Measurements from ENCODE around the gene ACOX3. TPM values are rescaled to one million over a fixed set of nuclear protein-coding genes. Genes with fewer than 3 reads are reported as not detected.

Gene ACOX3
- polyA plus RNA-seq, 3 donors: 3.8 to 16.8 (median 13.3) TPM

GRCh38 chr4:8329859-8330761, 110.4 kb downstream of the ACOX3 start:
- TF ChIP-seq CTCF (IDR thresholded peaks at IDR 0.05): no peak
- Mint-ChIP-seq H3K9me3 (peaks cover 3 to 8% (median 5%) of the 10 kb centered on the region in 7 donors), H3K4me1 (no peaks in the 10 kb centered on the region), H3K4me3 (no peak overlapping the region), H3K27me3 (ENCODE audit: low read depth in 3 of 3) (peaks cover 0 to 3% (median 2%) of the 10 kb centered on the region in 3 donors), H3K27ac (no peak overlapping the region), H3K36me3 (no peaks in the 10 kb centered on the region)
- Histone ChIP-seq H3K4me3 (replicated peaks in 1 of 3; ENCODE audit: low read depth in 2 of 3, low read length in 3 of 3) (no peak overlapping the region), H3K27me3 (ENCODE audit: control insufficient read depth in 2 of 2, insufficient read depth in 2 of 2, low read length in 2 of 2) (no peaks in the 10 kb centered on the region), H3K4me1 (ENCODE audit: control insufficient read depth in 1 of 2, insufficient read depth in 2 of 2, low read length in 2 of 2) (no peaks in the 10 kb centered on the region), H3K4me2 (replicated peaks; ENCODE audit: extremely low read depth, low read length, poor library complexity, severe bottlenecking) (no peak overlapping the region), H3K79me2 (ENCODE audit: insufficient read depth, low read length) (no peaks in the 10 kb centered on the region), H3K27ac (ENCODE audit: low read depth in 1 of 2, low read length in 2 of 2) (no peak overlapping the region), H3K9me3 (replicated peaks in 1 of 2; ENCODE audit: control insufficient read depth in 1 of 2, insufficient read depth in 1 of 2, low read length in 2 of 2) (no peaks in the 10 kb centered on the region), H3K9ac (ENCODE audit: insufficient read depth, low read length, poor library complexity, severe bottlenecking) (no peak overlapping the region), H4K20me1 (ENCODE audit: insufficient read depth, low read length) (no peaks in the 10 kb centered on the region), H2AFZ (ENCODE audit: insufficient read depth, low read depth, low read length, poor library complexity, severe bottlenecking) (no peak overlapping the region), H3K36me3 (replicated peaks in 1 of 2; ENCODE audit: control insufficient read depth in 1 of 2, insufficient read depth in 2 of 2, low read length in 2 of 2) (no peaks in the 10 kb centered on the region)
- DNase-seq: no peak
- WGBS (ENCODE audit: insufficient coverage): 89% methylated on average over 15 of the region's 20 CpGs
- intact Hi-C loops (cut with micrococcal nuclease): no loop called here

- no peak for TF ChIP-seq CTCF (IDR thresholded peaks at IDR 0.05)
- no peak for DNase-seq
- H3K4me1 ChIP-seq (ENCODE audit: control insufficient read depth in 1 of 2, insufficient read depth in 2 of 2, low read length in 2 of 2): no peaks in the 10 kb centered on the region
- H3K27ac ChIP-seq (ENCODE audit: low read depth in 1 of 2, low read length in 2 of 2): no peak overlapping the region
- H3K4me2 ChIP-seq (replicated peaks; ENCODE audit: extremely low read depth, low read length, poor library complexity, severe bottlenecking): no peak overlapping the region
- Mint-ChIP-seq H3K36me3 (no peaks in the 10 kb centered on the region), H3K4me3 (no peak overlapping the region), H3K27ac (no peak overlapping the region), H3K4me1 (no peaks in the 10 kb centered on the region), H3K9me3 (peaks cover 0 to 7% (median 4%) of the 10 kb centered on the region in 7 donors), H3K27me3 (ENCODE audit: low read depth in 3 of 3) (peaks cover 0 to 4% (median 2%) of the 10 kb centered on the region in 3 donors)
- no peaks in the 10 kb centered on the region for H3K27me3 ChIP-seq (ENCODE audit: control insufficient read depth in 2 of 2, insufficient read depth in 2 of 2, low read length in 2 of 2)
- H3K9ac ChIP-seq (ENCODE audit: insufficient read depth, low read length, poor library complexity, severe bottlenecking): no peak overlapping the region
- intact Hi-C loops (cut with micrococcal nuclease): no loop called here
- no peak overlapping the region for H2AFZ ChIP-seq (ENCODE audit: insufficient read depth, low read depth, low read length, poor library complexity, severe bottlenecking)
- H4K20me1 ChIP-seq (ENCODE audit: insufficient read depth, low read length): no peaks in the 10 kb centered on the region
- WGBS (ENCODE audit: insufficient coverage): 80% methylated on average over 5 of the region's 6 CpGs
- H3K79me2 ChIP-seq (ENCODE audit: insufficient read depth, low read length): no peaks in the 10 kb centered on the region
- no peaks in the 10 kb centered on the region for H3K9me3 ChIP-seq (replicated peaks in 1 of 2; ENCODE audit: control insufficient read depth in 1 of 2, insufficient read depth in 1 of 2, low read length in 2 of 2)
- no peak overlapping the region for H3K4me3 ChIP-seq (replicated peaks in 1 of 3; ENCODE audit: low read depth in 2 of 3, low read length in 3 of 3)
- H3K36me3 ChIP-seq (replicated peaks in 1 of 2; ENCODE audit: control insufficient read depth in 1 of 2, insufficient read depth in 2 of 2, low read length in 2 of 2): no peaks in the 10 kb centered on the region
Measured at GRCh38 chr4:8329560-8329858, 111.0 kb downstream of the ACOX3 start.
